Measurements from ENCODE around the gene KRT25.

GRCh38 chr17:40717776-40718175 is 37.4 kb downstream of the KRT25 start:
- TF ChIP-seq POLR2A (IDR thresholded peaks at IDR 0.05; ENCODE audit: low read depth, low read length) (no peak), CTCF (IDR thresholded peaks at IDR 0.05; ENCODE audit: extremely low read depth in 1 of 2, insufficient read depth in 1 of 2, low read depth in 1 of 2, low read length in 2 of 2) (no peak), POLR2AphosphoS5 (IDR thresholded peaks at IDR 0.05; ENCODE audit: insufficient read depth, low read depth, low read length) (no peak), MAX (IDR thresholded peaks at IDR 0.05; ENCODE audit: insufficient read depth, insufficient read length) (no peak), FOS (IDR thresholded peaks at IDR 0.05; ENCODE audit: borderline replicate concordance, insufficient read depth, low read length) (no peak), EZH2 (IDR thresholded peaks at IDR 0.05; ENCODE audit: borderline replicate concordance, low read depth, low read length, severe bottlenecking) (no peak), GATA2 (IDR thresholded peaks at IDR 0.05; ENCODE audit: insufficient read depth, insufficient read length, low read depth, low read length) (no peak), JUN (IDR thresholded peaks at IDR 0.05; ENCODE audit: borderline replicate concordance, insufficient read depth, insufficient read length, low read depth) (no peak), MYC (IDR thresholded peaks at IDR 0.05; ENCODE audit: low read depth, low read length) (no peak)

Data from endothelial cell of umbilical vein (primary cell).